SU-DHL-6 (cell line): ENCODE measurements around the gene TMEM164.

Source experiments
- H2AFZ ChIP-seq: fragments of 200-600 bp; sonication (generic); 2 replicates; pipeline ENCODE4 v1.6.1; 2014; ENCODE audit warnings: low read depth, mild to moderate bottlenecking, moderate library complexity, mixed read lengths, antibody characterized with exemption, low read length; ENCODE audit not compliant: severe bottlenecking
- H3F3A ChIP-seq: fragments of 200-600 bp; shearing (Covaris generic); 2 replicates; pipeline ENCODE4 v1.6.0; 2016; ENCODE audit warnings: antibody characterized with exemption, mild to moderate bottlenecking; ENCODE audit not compliant: insufficient read depth
- H3K27ac ChIP-seq: fragments of 200-600 bp; sonication (generic); 2 replicates; pipeline ENCODE4 v1.5.1; 2016; ENCODE audit warnings: low read depth, mild to moderate bottlenecking, low read length, moderate library complexity, mixed read lengths
- H3K27me3 ChIP-seq: fragments of 200-600 bp; sonication (generic), shearing (Covaris generic); 2 replicates; pipeline ENCODE4 v1.6.0; 2014; ENCODE audit warnings: mild to moderate bottlenecking, low read length
- H3K36me3 ChIP-seq: fragments of 200-600 bp; sonication (generic); 2 replicates; pipeline ENCODE4 v1.6.1; 2014; ENCODE audit warnings: mild to moderate bottlenecking, low read length, mixed read lengths
- H3K4me2 ChIP-seq: fragments of 300-600, 200-600 bp; shearing (Covaris generic), sonication (generic); 2 replicates; pipeline ENCODE4 v1.6.0; 2014; ENCODE audit warnings: low read length, low read depth, mild to moderate bottlenecking; ENCODE audit not compliant: poor library complexity, severe bottlenecking
- H3K4me3 ChIP-seq: fragments of 200-600 bp; sonication (generic); 2 replicates; pipeline ENCODE4 v1.5.1; 2014; ENCODE audit warnings: antibody characterized with exemption, low read length, mild to moderate bottlenecking, mixed read lengths; ENCODE audit not compliant: insufficient read depth, poor library complexity, severe bottlenecking
- H3K79me2 ChIP-seq: fragments of 200-600 bp; sonication (generic); 2 replicates; pipeline ENCODE4 v1.6.1; 2014; ENCODE audit warnings: mild to moderate bottlenecking, low read length, moderate library complexity; ENCODE audit not compliant: insufficient read depth
- H3K9ac ChIP-seq: fragments of 200-600 bp; sonication (generic); 2 replicates; pipeline ENCODE4 v1.7.0; 2014; ENCODE audit warnings: mild to moderate bottlenecking, low read length
- H3K9me2 ChIP-seq: fragments of 200-600 bp; sonication (generic); replicated peaks from 2 replicates; pipeline ENCODE4 v1.6.1; 2014; ENCODE audit warnings: low read length; ENCODE audit not compliant: insufficient read depth
- H3K9me3 ChIP-seq: fragments of 200-600 bp; sonication (generic); 2 replicates; pipeline ENCODE4 v1.6.1; 2014; ENCODE audit warnings: low read length, mixed read lengths; ENCODE audit not compliant: insufficient read depth
- H4K20me1 ChIP-seq: fragments of 200-600 bp; sonication (generic); 2 replicates; pipeline ENCODE4 v1.6.1; 2014; ENCODE audit warnings: low read depth, mild to moderate bottlenecking, antibody characterized with exemption, low read length, moderate library complexity, mixed read lengths
- CTCF ChIP-seq: fragments of 200-600 bp; sonication (generic); IDR thresholded peaks from one replicate; pipeline ENCODE4 v1.5.1; 2017; ENCODE audit warnings: antibody characterized with exemption, mild to moderate bottlenecking, low read length, moderate library complexity; ENCODE audit not compliant: insufficient read depth, poor library complexity, severe bottlenecking
- EZH2phosphoT487 ChIP-seq: fragments of 200-600 bp; sonication (generic), shearing (Covaris generic); conservative IDR thresholded peaks from 2 replicates; pipeline ENCODE4 v1.6.1; 2018; ENCODE audit warnings: mild to moderate bottlenecking, antibody characterized with exemption, low read length, moderate library complexity, mixed read lengths

The TMEM164 gene

DNA sequence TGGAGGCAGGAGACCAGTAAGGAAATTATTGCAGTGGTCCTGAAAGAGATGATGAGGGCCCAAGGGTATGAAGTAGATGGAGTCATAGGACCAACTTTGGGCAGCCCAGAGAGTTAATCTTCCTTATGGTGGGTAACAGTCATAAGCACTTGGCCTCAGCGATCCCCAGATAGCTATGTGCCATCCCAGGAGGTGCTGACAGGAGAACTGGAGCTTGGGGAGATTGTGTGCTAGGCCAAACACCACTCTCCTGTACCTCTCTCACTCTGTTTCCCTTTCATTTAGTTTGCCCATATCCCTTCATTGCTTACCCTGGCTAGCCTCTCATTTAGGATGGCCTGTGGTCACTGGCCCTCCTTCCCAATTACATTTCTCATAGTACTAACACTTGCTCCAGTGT lies 60.0 kb downstream of the TMEM164 start:
- TF ChIP-seq EZH2phosphoT487 (no peak), CTCF (no peak)
- no peak overlapping the region for H3K9ac ChIP-seq
- H3F3A ChIP-seq = no peaks in the 10 kb centered on the region
- no peaks in the 10 kb centered on the region for H4K20me1 ChIP-seq
- no peak overlapping the region for H3K4me3 ChIP-seq
- H2AFZ ChIP-seq = no peak overlapping the region
- no peak overlapping the region for H3K4me2 ChIP-seq
- no peaks in the 10 kb centered on the region for H3K9me3 ChIP-seq
- no peaks in the 10 kb centered on the region for H3K9me2 ChIP-seq
- H3K27ac ChIP-seq = no peak overlapping the region
- no peaks in the 10 kb centered on the region for H3K36me3 ChIP-seq
- no peaks in the 10 kb centered on the region for H3K79me2 ChIP-seq
- no peaks in the 10 kb centered on the region for H3K27me3 ChIP-seq

- Histone ChIP-seq H3K4me2 (no peak overlapping the region), H4K20me1 (no peaks in the 10 kb centered on the region), H3F3A (no peaks in the 10 kb centered on the region), H3K79me2 (no peaks in the 10 kb centered on the region), H3K4me3 (no peak overlapping the region), H3K27ac (no peak overlapping the region), H3K9me3 (no peaks in the 10 kb centered on the region), H3K36me3 (no peaks in the 10 kb centered on the region), H3K27me3 (no peaks in the 10 kb centered on the region), H3K9ac (no peak overlapping the region), H3K9me2 (no peaks in the 10 kb centered on the region), H2AFZ (no peak overlapping the region)
- TF ChIP-seq CTCF (no peak), EZH2phosphoT487 (no peak)
Observed at GRCh38 chrX:110066488-110067225, 63.7 kb downstream of the TMEM164 start.

DNA sequence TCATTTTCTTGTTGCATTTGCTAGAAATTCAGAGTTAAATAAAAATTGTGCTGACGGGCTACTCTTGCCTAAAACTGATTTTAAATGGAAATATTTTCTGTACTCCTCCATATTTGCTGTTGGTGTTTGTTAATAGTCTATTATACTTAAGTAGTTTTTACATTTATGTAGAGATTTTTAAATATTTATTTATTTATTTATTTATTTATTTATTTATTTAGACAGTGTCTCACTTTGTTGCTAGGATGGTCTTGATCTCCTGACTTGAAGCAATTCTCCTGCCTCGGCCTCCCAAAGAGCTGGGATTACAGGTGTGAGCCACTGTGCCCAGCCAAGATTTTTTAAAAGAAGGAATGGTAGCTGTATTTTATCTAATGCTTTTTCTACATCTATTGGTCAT lies 68.1 kb downstream of the TMEM164 start:
- H3F3A ChIP-seq = no peaks in the 10 kb centered on the region
- no peak for TF ChIP-seq CTCF
- TF ChIP-seq EZH2phosphoT487 = no peak
- H4K20me1 ChIP-seq = no peaks in the 10 kb centered on the region
- H3K9me2 ChIP-seq = no peaks in the 10 kb centered on the region
- H3K27ac ChIP-seq = no peak overlapping the region
- H3K79me2 ChIP-seq = no peaks in the 10 kb centered on the region
- H3K27me3 ChIP-seq = no peaks in the 10 kb centered on the region
- H3K4me2 ChIP-seq = no peak overlapping the region
- no peak overlapping the region for H2AFZ ChIP-seq
- H3K4me3 ChIP-seq = no peak overlapping the region
- no peaks in the 10 kb centered on the region for H3K36me3 ChIP-seq
- no peak overlapping the region for H3K9ac ChIP-seq
- no peaks in the 10 kb centered on the region for H3K9me3 ChIP-seq
